Measurements from ENCODE around the gene TRIM26.

The TRIM26 gene

GRCh38 chr6:30180145-30180544 is 33.1 kb downstream of the TRIM26 start:
- no peak for TF ChIP-seq RAD21 (IDR thresholded peaks at IDR 0.05; ENCODE audit: low read depth)
- no peak for TF ChIP-seq FOXM1 (IDR thresholded peaks at IDR 0.05; ENCODE audit: borderline replicate concordance, low read depth)
- TF ChIP-seq, protein P1, sequence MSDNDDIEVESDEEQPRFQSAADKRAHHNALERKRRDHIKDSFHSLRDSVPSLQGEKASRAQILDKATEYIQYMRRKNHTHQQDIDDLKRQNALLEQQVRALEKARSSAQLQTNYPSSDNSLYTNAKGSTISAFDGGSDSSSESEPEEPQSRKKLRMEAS (IDR thresholded peaks at IDR 0.05): no peak
- TF ChIP-seq EGR1 (IDR thresholded peaks at IDR 0.05): no peak
- no peak for TF ChIP-seq CEBPB (IDR thresholded peaks at IDR 0.05)
- no peak for TF ChIP-seq CREB1 (IDR thresholded peaks at IDR 0.05; ENCODE audit: low read depth)
- TF ChIP-seq, protein P2, sequence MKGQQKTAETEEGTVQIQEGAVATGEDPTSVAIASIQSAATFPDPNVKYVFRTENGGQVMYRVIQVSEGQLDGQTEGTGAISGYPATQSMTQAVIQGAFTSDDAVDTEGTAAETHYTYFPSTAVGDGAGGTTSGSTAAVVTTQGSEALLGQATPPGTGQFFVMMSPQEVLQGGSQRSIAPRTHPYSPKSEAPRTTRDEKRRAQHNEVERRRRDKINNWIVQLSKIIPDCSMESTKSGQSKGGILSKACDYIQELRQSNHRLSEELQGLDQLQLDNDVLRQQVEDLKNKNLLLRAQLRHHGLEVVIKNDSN (IDR thresholded peaks at IDR 0.05): no peak
- no peak for TF ChIP-seq EP300 (IDR thresholded peaks at IDR 0.05; ENCODE audit: borderline replicate concordance)
- no peak for TF ChIP-seq TAF1 (IDR thresholded peaks at IDR 0.05; ENCODE audit: low read depth)

DNA sequence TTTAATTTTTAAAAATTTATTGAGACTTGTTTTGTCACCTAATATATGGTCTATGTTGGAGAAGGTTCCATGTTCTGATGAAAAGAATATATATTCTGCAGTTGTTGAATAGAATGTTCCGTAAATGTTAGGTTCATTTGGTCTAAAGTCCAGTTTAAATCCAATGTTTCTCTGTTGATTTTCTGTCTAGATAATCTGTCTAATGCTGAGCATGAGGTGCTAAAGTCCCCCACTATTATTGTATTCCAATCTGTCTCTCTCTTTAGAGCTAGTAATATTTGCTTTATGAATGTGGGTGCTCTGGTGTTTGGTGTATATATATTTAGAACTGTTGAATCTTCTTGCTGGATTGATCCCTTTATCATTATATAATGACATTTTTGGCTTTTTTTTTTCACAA is 34.4 kb downstream of the TRIM26 start:
- TF ChIP-seq CREB1 (IDR thresholded peaks at IDR 0.05; ENCODE audit: low read depth) (no peak), EP300 (IDR thresholded peaks at IDR 0.05; ENCODE audit: borderline replicate concordance) (no peak), TEAD4 (IDR thresholded peaks at IDR 0.05) (no peak), ZBTB7A (IDR thresholded peaks at IDR 0.05; ENCODE audit: low read depth) (no peak), RAD21 (IDR thresholded peaks at IDR 0.05; ENCODE audit: low read depth) (no peak), TCF12 (IDR thresholded peaks at IDR 0.05; ENCODE audit: low read depth) (no peak), TAF1 (IDR thresholded peaks at IDR 0.05; ENCODE audit: low read depth) (no peak), CEBPB (IDR thresholded peaks at IDR 0.05) (no peak)

- TF ChIP-seq TAF1 (IDR thresholded peaks at IDR 0.05; ENCODE audit: low read depth): no peak
- TF ChIP-seq TCF12 (IDR thresholded peaks at IDR 0.05; ENCODE audit: low read depth): no peak
- no peak for TF ChIP-seq EP300 (IDR thresholded peaks at IDR 0.05; ENCODE audit: borderline replicate concordance)
- no peak for TF ChIP-seq NFIC (IDR thresholded peaks at IDR 0.05)
Observed at GRCh38 chr6:30175765-30176164, 37.4 kb downstream of the TRIM26 start.

GRCh38 chr6:30172681-30173080 is 40.5 kb downstream of the TRIM26 start:
- TF ChIP-seq, protein P2 (IDR thresholded peaks at IDR 0.05): no peak
- TF ChIP-seq RAD21 (IDR thresholded peaks at IDR 0.05; ENCODE audit: low read depth): no peak
- TF ChIP-seq TEAD4 (IDR thresholded peaks at IDR 0.05): no peak
- TF ChIP-seq, protein P1 (IDR thresholded peaks at IDR 0.05): no peak
- TF ChIP-seq REST (IDR thresholded peaks at IDR 0.05; ENCODE audit: low read depth): no peak
- no peak for TF ChIP-seq FOXM1 (IDR thresholded peaks at IDR 0.05; ENCODE audit: borderline replicate concordance, low read depth)
- no peak for TF ChIP-seq ZBTB7A (IDR thresholded peaks at IDR 0.05; ENCODE audit: low read depth)
- TF ChIP-seq TCF12 (IDR thresholded peaks at IDR 0.05; ENCODE audit: low read depth): no peak
- TF ChIP-seq CEBPB (IDR thresholded peaks at IDR 0.05): no peak

DNA sequence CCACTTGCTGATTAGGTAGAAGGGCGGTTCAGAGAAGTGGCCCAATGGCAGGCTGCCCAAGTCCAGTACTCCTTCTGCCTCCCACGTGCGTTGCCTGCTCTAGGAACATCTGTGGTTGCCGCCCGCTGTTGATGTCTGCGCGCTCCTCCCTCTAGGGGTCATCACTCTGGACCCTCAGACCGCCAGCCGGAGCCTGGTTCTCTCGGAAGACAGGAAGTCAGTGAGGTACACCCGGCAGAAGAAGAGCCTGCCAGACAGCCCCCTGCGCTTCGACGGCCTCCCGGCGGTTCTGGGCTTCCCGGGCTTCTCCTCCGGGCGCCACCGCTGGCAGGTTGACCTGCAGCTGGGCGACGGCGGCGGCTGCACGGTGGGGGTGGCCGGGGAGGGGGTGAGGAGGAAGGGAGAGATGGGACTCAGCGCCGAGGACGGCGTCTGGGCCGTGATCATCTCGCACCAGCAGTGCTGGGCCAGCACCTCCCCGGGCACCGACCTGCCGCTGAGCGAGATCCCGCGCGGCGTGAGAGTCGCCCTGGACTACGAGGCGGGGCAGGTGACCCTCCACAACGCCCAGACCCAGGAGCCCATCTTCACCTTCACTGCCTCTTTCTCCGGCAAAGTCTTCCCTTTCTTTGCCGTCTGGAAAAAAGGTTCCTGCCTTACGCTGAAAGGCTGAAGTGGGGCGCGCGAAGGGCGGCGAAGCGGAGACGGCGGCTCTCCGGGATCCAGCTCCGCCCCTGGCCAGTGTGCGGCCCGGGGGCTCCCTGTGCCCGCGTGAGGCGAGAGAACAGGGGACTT is 41.3 kb downstream of the TRIM26 start:
- TF ChIP-seq EP300 (IDR thresholded peaks at IDR 0.05; ENCODE audit: borderline replicate concordance) (no peak), NFIC (IDR thresholded peaks at IDR 0.05) (no peak), CEBPB (IDR thresholded peaks at IDR 0.05) (no peak), TCF12 (IDR thresholded peaks at IDR 0.05; ENCODE audit: low read depth) (no peak)
- TF ChIP-seq, protein P2 (IDR thresholded peaks at IDR 0.05): no peak

- TF ChIP-seq, protein P2 (IDR thresholded peaks at IDR 0.05): no peak
- peak; percentile 81 for TF ChIP-seq RAD21 (IDR thresholded peaks at IDR 0.05; ENCODE audit: low read depth)
Observed at GRCh38 chr6:30169658-30170614, 43.3 kb downstream of the TRIM26 start.

DNA sequence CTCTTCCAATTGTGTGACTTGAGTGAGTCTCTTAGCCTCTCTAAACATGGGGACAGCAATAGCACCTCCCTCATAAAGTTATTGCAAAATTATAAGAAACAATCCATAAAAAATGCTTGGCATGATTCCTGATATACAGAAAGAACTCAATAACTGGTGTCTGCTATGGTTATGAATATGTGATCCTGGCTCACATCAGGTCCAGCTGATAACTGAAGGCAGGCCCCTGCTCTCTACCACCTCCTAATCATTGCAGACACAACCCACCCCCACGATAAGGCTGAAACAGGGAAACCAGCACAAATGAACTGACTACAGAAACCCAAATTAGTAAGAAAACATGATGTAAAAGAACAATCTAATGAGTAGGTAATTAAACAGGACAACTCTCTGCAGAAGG is 44.5 kb downstream of the TRIM26 start:
- TF ChIP-seq EGR1 (IDR thresholded peaks at IDR 0.05): no peak
- TF ChIP-seq NFIC (IDR thresholded peaks at IDR 0.05): no peak
- TF ChIP-seq CREB1 (IDR thresholded peaks at IDR 0.05; ENCODE audit: low read depth): no peak
- TF ChIP-seq FOXM1 (IDR thresholded peaks at IDR 0.05; ENCODE audit: borderline replicate concordance, low read depth): no peak
- no peak for TF ChIP-seq EP300 (IDR thresholded peaks at IDR 0.05; ENCODE audit: borderline replicate concordance)
- TF ChIP-seq, protein P1 (IDR thresholded peaks at IDR 0.05): no peak

Measured in Ishikawa (cell line).